Measurements from ENCODE around the gene KIAA1217.

DNA sequence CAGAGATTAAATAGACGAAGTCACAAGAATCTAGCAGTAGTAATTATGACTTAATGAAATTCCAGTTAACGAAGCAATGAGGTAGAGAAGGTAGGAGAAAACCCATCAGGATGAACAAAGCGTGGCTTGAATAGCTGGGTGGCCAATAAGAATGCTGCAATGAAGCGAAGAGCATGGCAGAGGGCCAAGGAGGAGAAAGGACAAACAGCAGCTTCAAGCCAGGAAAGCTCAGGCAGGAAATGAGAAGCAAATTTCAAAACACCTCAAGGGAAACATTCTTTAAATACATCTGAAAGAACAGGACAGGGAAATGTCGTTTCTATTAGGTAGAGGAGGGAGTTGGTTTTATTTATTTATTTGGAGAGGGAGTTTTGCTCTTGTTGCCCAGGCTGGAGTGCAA, 122.5 kb downstream of the KIAA1217 start:
- TF ChIP-seq FOXP2 (optimal IDR thresholded peaks at IDR 0.05; ENCODE audit: borderline replicate concordance, extremely low read depth, extremely low read length, insufficient read depth) (no peak), POLR2AphosphoS5 (IDR thresholded peaks at IDR 0.05; ENCODE audit: low read depth, low read length) (no peak), SIN3A (IDR thresholded peaks at IDR 0.05; ENCODE audit: borderline replicate concordance, insufficient read depth, low read length) (no peak), TAF1 (IDR thresholded peaks at IDR 0.05; ENCODE audit: borderline replicate concordance, insufficient read depth, low read length) (no peak)
- TF ChIP-seq, protein P1, sequence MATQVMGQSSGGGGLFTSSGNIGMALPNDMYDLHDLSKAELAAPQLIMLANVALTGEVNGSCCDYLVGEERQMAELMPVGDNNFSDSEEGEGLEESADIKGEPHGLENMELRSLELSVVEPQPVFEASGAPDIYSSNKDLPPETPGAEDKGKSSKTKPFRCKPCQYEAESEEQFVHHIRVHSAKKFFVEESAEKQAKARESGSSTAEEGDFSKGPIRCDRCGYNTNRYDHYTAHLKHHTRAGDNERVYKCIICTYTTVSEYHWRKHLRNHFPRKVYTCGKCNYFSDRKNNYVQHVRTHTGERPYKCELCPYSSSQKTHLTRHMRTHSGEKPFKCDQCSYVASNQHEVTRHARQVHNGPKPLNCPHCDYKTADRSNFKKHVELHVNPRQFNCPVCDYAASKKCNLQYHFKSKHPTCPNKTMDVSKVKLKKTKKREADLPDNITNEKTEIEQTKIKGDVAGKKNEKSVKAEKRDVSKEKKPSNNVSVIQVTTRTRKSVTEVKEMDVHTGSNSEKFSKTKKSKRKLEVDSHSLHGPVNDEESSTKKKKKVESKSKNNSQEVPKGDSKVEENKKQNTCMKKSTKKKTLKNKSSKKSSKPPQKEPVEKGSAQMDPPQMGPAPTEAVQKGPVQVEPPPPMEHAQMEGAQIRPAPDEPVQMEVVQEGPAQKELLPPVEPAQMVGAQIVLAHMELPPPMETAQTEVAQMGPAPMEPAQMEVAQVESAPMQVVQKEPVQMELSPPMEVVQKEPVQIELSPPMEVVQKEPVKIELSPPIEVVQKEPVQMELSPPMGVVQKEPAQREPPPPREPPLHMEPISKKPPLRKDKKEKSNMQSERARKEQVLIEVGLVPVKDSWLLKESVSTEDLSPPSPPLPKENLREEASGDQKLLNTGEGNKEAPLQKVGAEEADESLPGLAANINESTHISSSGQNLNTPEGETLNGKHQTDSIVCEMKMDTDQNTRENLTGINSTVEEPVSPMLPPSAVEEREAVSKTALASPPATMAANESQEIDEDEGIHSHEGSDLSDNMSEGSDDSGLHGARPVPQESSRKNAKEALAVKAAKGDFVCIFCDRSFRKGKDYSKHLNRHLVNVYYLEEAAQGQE (IDR thresholded peaks at IDR 0.05; ENCODE audit: insufficient read depth in 1 of 2, low read depth in 2 of 2, low read length in 2 of 2) = no peak

Measured in PFSK-1 (cell line).